ENCODE data around the gene PLEKHF1. TPM values are rescaled to one million over a fixed set of nuclear protein-coding genes. Genes with fewer than 3 reads are reported as not detected.

PLEKHF1 gene
- total and polyA plus RNA-seq, 2 of the 13 experiments (the other 11 are each of a cell fraction or from before 2014, with no cell fraction given) = 2.9 to 3.8 TPM

DNA sequence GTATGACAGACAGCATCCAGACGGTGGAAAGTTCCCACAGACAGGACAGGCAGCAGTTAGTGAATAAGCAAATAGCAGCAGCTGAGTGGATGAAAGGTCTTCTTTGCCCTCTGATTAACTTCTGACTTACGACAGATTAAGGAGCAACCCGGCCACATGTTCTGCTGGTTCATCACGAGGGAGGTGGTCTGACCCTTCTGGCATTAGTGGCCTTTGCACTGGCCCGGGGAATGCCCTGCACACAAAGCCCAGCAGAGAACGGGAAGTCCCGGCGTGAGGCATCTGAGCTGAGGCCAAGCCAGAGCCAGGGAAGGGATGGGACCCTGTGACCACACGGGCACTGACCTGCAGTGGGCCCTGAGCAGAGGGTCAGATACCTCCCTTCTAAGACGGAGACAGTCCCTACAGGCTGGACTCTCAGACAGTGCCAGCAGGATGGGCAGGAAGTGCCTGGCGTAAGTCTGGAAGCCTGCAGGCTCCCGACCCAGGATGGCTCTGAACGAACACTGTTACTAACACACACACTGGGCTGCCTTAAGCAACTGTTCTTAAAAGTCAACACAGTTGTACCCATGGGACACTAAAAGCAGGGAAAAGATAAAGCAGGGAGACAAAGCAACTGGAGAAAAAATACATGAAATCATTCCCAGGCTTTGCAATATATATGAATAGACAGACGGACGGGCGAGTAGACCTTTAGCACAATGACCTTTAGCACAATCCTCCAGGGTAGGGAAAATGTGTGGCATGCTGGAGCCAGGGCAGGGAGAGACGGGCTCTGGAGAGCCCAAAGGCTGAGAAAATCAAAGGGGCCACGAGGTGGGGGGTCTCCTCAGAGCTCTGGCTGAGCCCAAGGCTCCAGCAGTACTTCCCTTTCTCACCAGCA is 43.5 kb downstream of the PLEKHF1 start (continued):
- TF ChIP-seq ZC3H4 (CRISPR knock-in tag; IDR thresholded peaks at IDR 0.05; ENCODE audit: borderline replicate concordance) (no peak), BCL6 (CRISPR knock-in tag; IDR thresholded peaks at IDR 0.05) (peak; percentile 82), ARNTL (CRISPR knock-in tag; IDR thresholded peaks at IDR 0.05) (0 out of 2 replicates have a peak, but pooled peaks have one; percentile 38), SRF (IDR thresholded peaks at IDR 0.05; ENCODE audit: low read depth, low read length) (no peak), SUZ12 (IDR thresholded peaks at IDR 0.05; ENCODE audit: low read depth, low read length) (no peak), ZNF780A (CRISPR knock-in tag; IDR thresholded peaks at IDR 0.05) (no peak), ZNF552 (CRISPR knock-in tag; IDR thresholded peaks at IDR 0.05; ENCODE audit: borderline replicate concordance) (no peak), ZNF776 (CRISPR knock-in tag; IDR thresholded peaks at IDR 0.05) (peak; percentile 57), TCF7 (IDR thresholded peaks at IDR 0.05; ENCODE audit: low read depth) (no peak), FOXK1 (CRISPR knock-in tag; IDR thresholded peaks at IDR 0.05; ENCODE audit: borderline replicate concordance, low read depth) (peak; percentile 37), MTF2 (CRISPR knock-in tag; IDR thresholded peaks at IDR 0.05; ENCODE audit: borderline replicate concordance) (no peak), HOXA3 (CRISPR knock-in tag; IDR thresholded peaks at IDR 0.05) (peak; percentile 56), SP2 (CRISPR knock-in tag; IDR thresholded peaks at IDR 0.05) (no peak), PHF8 (CRISPR knock-in tag; IDR thresholded peaks at IDR 0.05) (peak; percentile 56; the same call in 1 of the 2 replicates), AHR (CRISPR knock-in tag; IDR thresholded peaks at IDR 0.05) (no peak)
- TF ChIP-seq, protein P1, sequence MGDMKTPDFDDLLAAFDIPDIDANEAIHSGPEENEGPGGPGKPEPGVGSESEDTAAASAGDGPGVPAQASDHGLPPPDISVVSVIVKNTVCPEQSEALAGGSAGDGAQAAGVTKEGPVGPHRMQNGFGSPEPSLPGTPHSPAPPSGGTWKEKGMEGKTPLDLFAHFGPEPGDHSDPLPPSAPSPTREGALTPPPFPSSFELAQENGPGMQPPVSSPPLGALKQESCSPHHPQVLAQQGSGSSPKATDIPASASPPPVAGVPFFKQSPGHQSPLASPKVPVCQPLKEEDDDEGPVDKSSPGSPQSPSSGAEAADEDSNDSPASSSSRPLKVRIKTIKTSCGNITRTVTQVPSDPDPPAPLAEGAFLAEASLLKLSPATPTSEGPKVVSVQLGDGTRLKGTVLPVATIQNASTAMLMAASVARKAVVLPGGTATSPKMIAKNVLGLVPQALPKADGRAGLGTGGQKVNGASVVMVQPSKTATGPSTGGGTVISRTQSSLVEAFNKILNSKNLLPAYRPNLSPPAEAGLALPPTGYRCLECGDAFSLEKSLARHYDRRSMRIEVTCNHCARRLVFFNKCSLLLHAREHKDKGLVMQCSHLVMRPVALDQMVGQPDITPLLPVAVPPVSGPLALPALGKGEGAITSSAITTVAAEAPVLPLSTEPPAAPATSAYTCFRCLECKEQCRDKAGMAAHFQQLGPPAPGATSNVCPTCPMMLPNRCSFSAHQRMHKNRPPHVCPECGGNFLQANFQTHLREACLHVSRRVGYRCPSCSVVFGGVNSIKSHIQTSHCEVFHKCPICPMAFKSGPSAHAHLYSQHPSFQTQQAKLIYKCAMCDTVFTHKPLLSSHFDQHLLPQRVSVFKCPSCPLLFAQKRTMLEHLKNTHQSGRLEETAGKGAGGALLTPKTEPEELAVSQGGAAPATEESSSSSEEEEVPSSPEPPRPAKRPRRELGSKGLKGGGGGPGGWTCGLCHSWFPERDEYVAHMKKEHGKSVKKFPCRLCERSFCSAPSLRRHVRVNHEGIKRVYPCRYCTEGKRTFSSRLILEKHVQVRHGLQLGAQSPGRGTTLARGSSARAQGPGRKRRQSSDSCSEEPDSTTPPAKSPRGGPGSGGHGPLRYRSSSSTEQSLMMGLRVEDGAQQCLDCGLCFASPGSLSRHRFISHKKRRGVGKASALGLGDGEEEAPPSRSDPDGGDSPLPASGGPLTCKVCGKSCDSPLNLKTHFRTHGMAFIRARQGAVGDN (CRISPR knock-in tag; IDR thresholded peaks at IDR 0.05) = peak; percentile 93
- TF ChIP-seq, protein P2, sequence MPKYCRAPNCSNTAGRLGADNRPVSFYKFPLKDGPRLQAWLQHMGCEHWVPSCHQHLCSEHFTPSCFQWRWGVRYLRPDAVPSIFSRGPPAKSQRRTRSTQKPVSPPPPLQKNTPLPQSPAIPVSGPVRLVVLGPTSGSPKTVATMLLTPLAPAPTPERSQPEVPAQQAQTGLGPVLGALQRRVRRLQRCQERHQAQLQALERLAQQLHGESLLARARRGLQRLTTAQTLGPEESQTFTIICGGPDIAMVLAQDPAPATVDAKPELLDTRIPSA (CRISPR knock-in tag; IDR thresholded peaks at IDR 0.05; ENCODE audit: borderline replicate concordance) = no peak
- TF ChIP-seq, protein P3, sequence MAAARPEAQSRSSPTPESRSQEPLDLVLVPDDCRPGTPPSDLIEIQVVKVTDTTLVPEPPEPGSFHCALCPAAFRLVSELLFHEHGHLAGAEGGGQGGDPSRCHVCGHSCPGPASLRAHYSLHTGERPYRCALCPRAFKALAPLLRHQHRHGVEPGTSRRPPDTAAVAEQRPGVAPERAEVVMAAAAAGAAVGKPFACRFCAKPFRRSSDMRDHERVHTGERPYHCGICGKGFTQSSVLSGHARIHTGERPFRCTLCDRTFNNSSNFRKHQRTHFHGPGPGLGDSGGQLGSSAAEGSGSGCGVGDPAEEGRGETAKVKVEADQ (CRISPR knock-in tag; IDR thresholded peaks at IDR 0.05; ENCODE audit: borderline replicate concordance) = no peak
- TF ChIP-seq, protein P4, sequence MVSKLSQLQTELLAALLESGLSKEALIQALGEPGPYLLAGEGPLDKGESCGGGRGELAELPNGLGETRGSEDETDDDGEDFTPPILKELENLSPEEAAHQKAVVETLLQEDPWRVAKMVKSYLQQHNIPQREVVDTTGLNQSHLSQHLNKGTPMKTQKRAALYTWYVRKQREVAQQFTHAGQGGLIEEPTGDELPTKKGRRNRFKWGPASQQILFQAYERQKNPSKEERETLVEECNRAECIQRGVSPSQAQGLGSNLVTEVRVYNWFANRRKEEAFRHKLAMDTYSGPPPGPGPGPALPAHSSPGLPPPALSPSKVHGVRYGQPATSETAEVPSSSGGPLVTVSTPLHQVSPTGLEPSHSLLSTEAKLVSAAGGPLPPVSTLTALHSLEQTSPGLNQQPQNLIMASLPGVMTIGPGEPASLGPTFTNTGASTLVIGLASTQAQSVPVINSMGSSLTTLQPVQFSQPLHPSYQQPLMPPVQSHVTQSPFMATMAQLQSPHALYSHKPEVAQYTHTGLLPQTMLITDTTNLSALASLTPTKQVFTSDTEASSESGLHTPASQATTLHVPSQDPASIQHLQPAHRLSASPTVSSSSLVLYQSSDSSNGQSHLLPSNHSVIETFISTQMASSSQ (IDR thresholded peaks at IDR 0.05; ENCODE audit: low read depth) = no peak
- TF ChIP-seq, protein P4 (CRISPR knock-in tag; IDR thresholded peaks at IDR 0.05; ENCODE audit: borderline replicate concordance) = no peak
